Measurements from ENCODE around the gene MEX3D.

The MEX3D gene

DNA sequence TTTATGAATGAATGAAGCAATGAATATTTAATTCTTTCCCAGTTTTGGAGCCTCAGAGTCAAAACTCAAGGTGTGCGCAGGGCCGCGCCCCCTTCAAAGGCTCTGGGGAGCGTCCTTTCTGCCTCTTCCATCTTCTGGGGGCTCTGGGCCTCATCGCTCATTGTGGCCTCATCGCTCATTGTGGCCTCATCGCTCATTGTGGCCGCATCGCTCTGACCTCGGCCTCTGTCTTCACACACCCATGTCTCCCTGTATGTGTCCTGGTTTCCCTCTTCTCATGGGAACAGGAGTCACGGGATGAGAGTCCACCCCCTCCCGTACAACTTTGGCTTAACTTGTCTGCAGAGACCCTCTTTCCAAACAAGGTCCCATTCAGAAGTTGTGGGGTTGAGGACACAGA is 3.2 kb upstream of the MEX3D start:
- no peak for TF ChIP-seq ZNF274 (IDR thresholded peaks at IDR 0.05; ENCODE audit: low read depth, low read length)
- no peak overlapping the region for H3K4me3 ChIP-seq (ENCODE audit: low read length)

DNA sequence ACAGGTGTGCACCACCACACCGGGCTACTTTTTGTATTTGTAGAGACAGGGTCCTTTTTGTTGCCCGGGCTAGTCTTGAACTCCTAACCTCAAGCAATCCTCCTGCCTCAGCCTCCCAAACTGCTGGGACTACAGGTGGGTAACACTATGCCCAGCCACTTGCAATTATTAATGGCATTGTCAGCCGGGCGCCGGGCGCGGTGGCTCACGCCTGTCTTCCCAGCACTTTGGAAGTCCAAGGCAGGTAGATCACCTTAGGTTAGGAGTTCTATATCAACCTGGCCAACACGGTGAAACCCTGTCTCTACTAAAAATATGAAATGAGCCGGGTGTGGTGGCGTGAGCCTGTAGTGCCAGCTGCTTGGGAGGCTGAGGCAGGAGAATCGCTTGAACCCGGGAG is 2.7 kb upstream of the MEX3D start:
- no peak for TF ChIP-seq ZNF274 (IDR thresholded peaks at IDR 0.05; ENCODE audit: low read depth, low read length)
- no peak overlapping the region for H3K4me3 ChIP-seq (ENCODE audit: low read length)

DNA sequence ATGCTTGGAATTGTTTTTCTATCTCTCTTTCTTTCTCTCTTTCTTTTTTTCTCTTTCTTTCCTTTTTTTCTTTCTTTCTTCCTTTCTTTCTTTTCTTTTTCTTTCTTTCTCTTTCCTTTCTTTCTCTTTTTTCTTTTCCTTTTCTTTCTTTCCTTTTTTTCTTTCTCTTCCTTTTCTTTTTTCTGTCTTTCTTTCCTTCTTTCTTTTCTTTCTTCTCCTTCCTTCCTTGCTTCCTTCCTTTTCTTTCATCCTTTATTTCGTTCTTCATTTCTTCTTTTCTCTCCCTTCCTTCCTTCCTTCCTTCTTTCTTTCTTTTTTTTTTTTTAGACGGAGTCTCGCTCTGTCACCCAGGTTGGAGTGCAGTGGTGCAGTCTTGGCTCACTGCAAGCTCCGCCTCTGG is 1.9 kb upstream of the MEX3D start:
- no peak for TF ChIP-seq ZNF274 (IDR thresholded peaks at IDR 0.05; ENCODE audit: low read depth, low read length)
- H3K4me3 ChIP-seq (ENCODE audit: low read length) = no peak overlapping the region

DNA sequence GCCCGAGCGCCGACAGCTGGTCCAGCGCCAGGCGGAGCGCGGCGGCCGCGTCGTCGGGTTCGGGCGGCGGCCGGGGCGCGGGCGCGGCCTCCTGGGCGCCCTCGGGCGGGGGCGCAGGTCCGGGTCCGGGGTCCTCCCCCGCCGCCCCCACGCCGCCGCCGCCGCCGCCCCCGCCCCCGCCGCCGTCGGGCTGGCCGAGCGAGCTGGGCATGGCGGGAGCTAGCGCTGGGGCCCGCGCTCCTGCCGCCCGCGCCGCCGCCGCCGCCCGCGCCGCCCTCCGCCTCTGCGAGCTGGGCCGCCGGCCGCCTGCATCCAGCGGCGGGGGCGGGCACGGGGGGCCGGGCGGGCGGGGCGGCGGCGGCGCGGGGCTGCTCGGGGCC is 287 bp downstream of the MEX3D start:
- TF ChIP-seq ZNF274 (IDR thresholded peaks at IDR 0.05; ENCODE audit: low read depth, low read length) = no peak
- H3K4me3 ChIP-seq (ENCODE audit: low read length) = no peak overlapping the region

DNA sequence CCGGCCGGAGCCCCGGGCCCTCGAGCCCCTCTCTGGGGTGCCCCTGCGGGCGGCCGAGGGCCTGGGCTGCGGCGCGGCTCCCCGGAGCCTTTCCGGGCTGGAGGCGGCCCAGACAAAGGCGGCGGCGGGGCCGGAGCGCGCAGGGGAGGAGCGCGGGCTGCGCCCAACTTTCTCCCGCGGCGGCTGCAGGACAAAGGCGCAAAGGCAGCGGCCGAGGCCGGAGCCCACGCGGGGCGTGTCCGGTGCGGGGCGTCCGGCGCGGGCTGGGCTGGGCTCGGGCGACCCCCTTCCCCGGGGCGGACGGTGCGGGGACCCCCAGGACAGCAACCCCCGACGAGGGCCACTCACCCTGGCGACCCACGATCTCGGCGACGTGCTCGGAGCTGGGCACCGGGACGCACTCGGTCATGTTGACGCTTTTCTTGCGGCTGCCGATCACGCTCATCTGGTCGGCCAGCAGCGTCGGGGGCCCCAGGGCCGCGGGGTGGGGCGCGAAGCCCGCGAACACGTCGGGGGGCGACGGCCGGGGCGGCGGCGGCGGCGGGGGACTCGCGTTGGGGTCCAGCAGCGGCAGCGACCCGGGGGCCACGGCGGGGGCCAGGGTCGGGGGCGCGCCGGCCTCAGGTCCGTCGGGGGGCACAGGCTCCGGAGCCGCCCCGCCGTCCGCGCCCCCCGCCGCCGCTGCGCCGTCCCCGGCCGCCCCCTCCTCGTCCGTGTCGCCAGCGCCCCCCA is 843 bp downstream of the MEX3D start:
- no peak for TF ChIP-seq ZNF274 (IDR thresholded peaks at IDR 0.05; ENCODE audit: low read depth, low read length)
- no peak overlapping the region; the same call in 1 of the 2 replicates for H3K4me3 ChIP-seq (ENCODE audit: low read length)

DNA sequence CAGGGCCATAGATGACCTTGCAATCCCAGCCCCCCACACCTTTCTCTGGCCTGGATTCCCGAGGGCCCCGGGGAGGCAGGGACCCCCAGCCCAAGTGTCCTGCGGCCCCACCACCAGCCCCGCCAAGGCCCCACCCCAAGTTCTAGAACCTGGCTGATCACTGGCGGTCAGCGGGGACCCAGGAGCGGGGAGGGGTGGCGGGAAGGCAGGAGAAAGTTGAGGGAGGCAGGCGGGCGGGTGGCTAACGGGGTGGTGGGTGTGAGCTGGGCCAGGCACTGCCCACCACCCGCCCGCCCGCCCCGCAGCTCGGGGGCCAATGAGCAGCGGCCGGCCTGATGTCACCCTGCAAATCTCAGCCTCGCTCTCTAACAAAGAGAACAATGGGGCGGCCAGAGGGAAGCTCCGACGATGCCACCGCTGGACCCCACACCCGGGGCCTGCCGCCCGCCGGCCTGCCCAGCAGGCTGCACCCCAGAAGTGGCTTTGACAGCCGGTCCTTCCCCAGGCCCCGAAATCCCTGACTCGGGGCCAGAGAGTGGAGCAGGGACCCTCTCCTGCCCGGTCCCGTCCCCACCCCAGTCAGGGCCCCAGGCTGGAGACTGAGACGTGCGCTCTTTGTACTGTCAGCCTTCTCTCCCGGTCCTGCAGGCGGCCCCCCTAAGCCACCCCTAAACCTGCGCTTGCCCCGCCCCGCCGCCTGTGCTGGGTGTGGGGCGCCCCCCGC is 1.6 kb downstream of the MEX3D start:
- TF ChIP-seq ZNF274 (IDR thresholded peaks at IDR 0.05; ENCODE audit: low read depth, low read length) = no peak
- H3K4me3 ChIP-seq (ENCODE audit: low read length) = no peak overlapping the region; the same call in 1 of the 2 replicates

DNA sequence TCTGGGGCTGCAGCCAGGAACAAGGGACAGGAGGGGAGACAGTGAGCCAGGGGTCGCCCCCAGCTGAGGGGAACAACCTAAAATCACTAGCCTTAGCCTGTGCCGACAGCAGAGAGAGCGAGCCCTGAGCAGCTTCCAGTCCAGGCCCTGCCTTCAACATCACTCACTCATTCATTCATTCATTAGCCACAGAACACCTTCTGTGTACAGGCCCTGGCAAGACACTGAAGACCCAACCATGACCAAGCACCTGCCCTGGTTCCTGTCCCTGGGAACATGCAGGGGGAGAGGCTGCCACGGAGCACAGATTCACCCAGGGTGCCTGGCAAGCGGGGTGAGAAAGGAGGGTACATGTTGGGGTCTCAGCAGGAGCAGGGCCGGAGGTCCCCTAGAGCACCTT is 4.9 kb downstream of the MEX3D start:
- TF ChIP-seq ZNF274 (IDR thresholded peaks at IDR 0.05; ENCODE audit: low read depth, low read length) = no peak
- no peak overlapping the region for H3K4me3 ChIP-seq (ENCODE audit: low read length)

DNA sequence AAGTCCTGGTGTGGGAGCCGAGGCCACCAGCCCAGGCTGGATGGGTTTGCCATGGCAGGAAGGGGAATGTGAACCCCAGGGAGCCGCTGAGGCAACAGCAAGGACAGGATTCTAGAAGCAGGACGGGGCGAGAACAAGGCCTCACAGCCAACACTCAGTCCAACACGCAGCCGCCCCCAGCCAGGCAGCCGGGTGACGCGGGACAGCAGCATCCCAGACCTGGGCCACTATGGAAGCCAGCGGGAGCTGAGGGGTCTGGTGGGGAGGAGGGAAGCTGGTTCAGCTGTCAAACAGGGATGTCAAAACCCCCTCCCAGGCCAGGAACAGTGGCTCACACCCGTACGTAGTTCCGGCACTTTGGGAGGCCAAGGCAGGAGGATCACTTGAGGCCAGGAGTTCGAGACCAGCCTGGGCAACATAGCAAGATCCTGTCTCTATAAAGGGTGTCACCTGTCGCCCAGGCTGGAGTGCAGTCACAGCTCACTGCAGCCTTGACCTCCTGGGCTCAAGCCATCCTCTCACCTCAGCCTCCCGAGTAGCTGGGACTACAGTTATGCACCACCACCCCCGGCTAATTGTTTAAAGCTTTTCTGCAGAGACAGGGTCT is 6.8 kb downstream of the MEX3D start:
- no peak overlapping the region for H3K4me3 ChIP-seq (ENCODE audit: low read length)
- TF ChIP-seq ZNF274 (IDR thresholded peaks at IDR 0.05; ENCODE audit: low read depth, low read length) = no peak

DNA sequence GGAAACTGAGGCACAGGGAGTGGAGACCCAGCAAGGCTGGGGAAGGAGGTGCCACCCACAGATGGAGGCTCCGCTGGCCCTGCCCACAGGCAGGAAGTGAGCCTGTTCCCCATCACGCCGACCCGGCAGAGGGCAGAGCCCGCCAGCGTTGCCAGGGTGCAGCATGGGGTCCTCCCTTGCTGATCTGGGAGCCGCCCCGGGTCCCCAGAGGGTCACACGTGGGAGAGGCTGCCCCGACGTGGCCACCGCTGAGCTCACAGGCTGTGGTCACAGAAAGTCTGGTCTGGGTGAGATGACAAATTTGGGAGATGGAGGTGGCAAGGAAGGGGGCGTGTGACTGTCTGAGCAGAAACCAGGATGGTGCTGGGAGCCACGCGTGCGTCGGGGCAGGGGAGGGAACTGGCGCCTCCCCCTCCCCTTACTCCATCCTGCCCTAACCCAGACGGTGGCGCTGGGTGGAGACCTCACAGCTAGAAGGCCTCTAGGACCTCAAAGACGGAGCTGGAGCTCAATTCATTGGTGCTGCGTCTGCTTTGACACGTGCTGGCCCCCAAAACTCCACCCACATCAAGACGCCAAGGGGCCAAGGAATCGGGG is 7.7 kb downstream of the MEX3D start:
- TF ChIP-seq ZNF274 (IDR thresholded peaks at IDR 0.05; ENCODE audit: low read depth, low read length) = no peak
- no peak overlapping the region for H3K4me3 ChIP-seq (ENCODE audit: low read length)

DNA sequence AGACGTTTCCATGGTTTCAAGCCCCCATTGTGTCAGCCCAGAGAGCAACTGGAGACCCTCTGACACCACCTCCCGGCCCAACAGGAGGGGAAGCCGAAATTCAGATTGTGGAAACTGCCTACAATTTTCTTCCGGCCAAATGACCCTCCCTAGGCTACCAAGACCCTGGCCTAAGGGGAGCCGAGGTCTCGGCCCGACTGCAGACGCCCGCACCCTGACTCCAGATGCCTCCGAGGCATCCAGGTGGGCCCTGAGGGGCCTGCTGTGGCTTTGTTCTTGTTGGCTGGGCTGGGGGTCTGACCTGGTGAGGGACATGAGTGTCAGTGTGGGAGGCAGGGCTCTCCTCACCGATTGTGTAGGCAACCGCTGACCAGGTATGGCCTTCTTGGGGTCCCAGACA is 9.6 kb downstream of the MEX3D start:
- TF ChIP-seq ZNF274 (IDR thresholded peaks at IDR 0.05; ENCODE audit: low read depth, low read length) = no peak

DNA sequence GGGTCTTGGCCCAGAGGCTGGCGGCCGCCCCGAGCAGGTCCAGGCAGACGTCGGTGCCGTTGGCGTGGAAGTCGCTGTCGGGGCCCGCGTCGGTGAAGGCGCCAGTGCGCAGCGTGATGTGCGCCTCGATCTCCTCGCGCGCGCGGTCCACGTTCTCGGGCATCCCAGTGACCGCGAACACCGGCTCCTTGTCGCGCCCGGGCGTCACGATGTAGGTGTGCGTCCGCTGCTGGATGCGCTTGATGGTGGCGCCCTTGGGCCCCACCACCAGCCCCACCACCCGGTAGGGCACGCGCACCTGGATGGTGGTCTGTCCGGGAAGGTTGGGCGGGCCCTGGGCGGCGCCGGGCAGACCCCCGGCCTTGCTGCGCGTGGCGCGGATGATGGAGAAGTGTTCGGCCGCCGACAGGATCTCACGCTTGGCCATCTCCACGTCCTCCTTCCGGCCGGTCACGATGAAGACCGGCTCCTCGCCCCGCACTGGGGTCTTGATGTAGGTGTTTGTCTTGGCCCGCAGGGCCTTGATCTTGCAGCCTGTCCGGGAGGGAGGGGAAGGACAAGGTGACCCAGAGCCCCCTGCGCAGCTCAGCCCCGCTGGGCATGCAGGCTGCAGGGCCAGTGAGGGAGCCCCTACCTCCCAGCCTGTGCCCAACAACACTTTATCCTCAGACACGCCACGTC is 11.6 kb downstream of the MEX3D start:
- H3K4me3 ChIP-seq (ENCODE audit: low read length) = no peak overlapping the region
- TF ChIP-seq ZNF274 (IDR thresholded peaks at IDR 0.05; ENCODE audit: low read depth, low read length) = no peak

More for the DNA sequence above, 9.6 kb downstream of the MEX3D start:
- no peak overlapping the region for H3K4me3 ChIP-seq (ENCODE audit: low read length)

DNA sequence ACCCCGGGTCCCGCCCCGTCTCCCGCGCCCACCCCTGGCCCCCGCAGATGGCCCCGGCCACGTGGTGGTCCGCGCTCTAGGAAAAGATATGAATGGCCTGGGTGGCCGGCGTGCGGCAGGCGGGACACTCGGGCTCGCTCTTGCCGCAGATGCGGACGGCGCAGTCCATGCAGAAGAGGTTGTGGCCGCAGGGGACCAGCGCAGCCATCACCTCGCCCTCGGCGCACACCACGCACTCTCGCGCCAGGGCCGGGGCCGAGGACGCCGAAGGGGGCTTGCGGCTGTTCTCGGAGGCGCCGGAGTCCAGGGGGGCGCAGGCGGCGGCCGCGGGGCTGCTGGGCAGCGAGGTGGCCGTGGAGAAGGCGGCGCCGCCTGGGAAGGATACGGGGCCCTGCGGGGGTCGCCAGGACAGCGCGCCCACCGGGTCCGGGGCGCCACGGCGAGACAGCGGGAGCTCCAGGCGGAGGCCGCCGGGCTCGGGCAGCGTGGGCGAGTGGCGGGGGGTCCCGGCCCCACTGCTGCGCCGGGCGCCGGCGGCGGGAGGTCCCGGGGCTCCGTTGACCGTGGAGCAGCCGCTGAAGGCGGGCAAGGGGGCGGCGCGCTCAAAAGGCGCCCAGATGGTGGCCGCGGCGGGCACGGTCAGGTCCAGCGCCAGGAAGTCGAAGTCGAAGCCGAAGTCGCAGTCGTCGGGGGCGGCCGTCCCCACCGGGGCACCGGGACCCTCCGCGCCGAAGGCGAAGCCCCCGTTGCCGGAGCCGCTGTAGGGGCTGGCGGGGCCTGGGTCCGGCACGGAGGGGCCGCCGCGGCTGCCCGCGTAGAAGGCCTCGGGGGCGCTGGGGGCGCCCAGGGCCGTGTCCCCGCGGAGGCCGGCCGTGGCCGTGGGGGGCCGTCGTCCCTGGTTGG is 12.4 kb downstream of the MEX3D start:
- H3K4me3 ChIP-seq (ENCODE audit: low read length) = no peak overlapping the region
- TF ChIP-seq ZNF274 (IDR thresholded peaks at IDR 0.05; ENCODE audit: low read depth, low read length) = no peak

DNA sequence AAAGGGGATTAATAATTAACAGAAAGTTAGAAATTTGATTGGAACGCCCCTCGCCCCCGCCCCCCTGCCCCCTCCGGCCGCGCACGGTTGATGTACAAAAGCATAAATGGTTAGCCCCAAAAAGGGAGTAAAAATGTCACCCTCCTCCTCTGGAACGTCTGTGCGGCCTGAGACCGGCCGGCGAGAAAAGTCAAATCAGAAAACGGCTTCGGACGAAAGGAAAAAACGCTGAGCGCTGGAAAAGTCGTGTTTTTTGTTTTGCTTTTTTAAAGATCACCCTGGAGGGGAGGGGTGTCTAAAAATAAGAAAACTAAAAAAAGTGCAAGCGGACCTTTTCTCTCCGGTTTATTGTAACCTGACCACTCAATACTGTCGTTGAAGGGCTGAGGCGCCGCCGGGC is 13.2 kb downstream of the MEX3D start:
- no peak for TF ChIP-seq ZNF274 (IDR thresholded peaks at IDR 0.05; ENCODE audit: low read depth, low read length)
- H3K4me3 ChIP-seq (ENCODE audit: low read length) = no peak overlapping the region

Measured in GM08714 (cell line).